Sciatic nerve (tissue), 2 donors: ENCODE results near the gene IPO13. TPM values are rescaled to one million over a fixed set of nuclear protein-coding genes. Genes with fewer than 3 reads are reported as not detected.

Source experiments
- ATAC-seq: fragments of 200-7000 bp; cut with Tn5 transposase; one replicate; pipeline ENCODE4 v1.9.1; 2020; ENCODE audit warnings: mild to moderate bottlenecking, moderate library complexity
- DNase-seq: peaks from one replicate; pipeline ENCODE4 v3.0.0-alpha.2; 2020; ENCODE audit warnings: low spot score
- intact Hi-C: fragments of 100-400 bp; cut with DNase I; formaldehyde crosslinking; loops from one replicate; pipeline ENCODE4 v1.14.2; 2022
- total RNA-seq: library from RNA; stranded (reverse); fragmentation: NEBNext Ultra II Directional; extraction: Animal tissue kit (Norgen Biotek cat#: 25700); gene quantifications from one replicate; pipeline ENCODE4 v1.2.1, GENCODE V29; 2021
- donor health status: DM: no; HTN: no; CAD: no.
- donor health status: DM: no; HTN: no; CAD: no.

Gene IPO13, protein sequence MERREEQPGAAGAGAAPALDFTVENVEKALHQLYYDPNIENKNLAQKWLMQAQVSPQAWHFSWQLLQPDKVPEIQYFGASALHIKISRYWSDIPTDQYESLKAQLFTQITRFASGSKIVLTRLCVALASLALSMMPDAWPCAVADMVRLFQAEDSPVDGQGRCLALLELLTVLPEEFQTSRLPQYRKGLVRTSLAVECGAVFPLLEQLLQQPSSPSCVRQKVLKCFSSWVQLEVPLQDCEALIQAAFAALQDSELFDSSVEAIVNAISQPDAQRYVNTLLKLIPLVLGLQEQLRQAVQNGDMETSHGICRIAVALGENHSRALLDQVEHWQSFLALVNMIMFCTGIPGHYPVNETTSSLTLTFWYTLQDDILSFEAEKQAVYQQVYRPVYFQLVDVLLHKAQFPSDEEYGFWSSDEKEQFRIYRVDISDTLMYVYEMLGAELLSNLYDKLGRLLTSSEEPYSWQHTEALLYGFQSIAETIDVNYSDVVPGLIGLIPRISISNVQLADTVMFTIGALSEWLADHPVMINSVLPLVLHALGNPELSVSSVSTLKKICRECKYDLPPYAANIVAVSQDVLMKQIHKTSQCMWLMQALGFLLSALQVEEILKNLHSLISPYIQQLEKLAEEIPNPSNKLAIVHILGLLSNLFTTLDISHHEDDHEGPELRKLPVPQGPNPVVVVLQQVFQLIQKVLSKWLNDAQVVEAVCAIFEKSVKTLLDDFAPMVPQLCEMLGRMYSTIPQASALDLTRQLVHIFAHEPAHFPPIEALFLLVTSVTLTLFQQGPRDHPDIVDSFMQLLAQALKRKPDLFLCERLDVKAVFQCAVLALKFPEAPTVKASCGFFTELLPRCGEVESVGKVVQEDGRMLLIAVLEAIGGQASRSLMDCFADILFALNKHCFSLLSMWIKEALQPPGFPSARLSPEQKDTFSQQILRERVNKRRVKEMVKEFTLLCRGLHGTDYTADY
- 29.0 TPM for total RNA-seq

DNA sequence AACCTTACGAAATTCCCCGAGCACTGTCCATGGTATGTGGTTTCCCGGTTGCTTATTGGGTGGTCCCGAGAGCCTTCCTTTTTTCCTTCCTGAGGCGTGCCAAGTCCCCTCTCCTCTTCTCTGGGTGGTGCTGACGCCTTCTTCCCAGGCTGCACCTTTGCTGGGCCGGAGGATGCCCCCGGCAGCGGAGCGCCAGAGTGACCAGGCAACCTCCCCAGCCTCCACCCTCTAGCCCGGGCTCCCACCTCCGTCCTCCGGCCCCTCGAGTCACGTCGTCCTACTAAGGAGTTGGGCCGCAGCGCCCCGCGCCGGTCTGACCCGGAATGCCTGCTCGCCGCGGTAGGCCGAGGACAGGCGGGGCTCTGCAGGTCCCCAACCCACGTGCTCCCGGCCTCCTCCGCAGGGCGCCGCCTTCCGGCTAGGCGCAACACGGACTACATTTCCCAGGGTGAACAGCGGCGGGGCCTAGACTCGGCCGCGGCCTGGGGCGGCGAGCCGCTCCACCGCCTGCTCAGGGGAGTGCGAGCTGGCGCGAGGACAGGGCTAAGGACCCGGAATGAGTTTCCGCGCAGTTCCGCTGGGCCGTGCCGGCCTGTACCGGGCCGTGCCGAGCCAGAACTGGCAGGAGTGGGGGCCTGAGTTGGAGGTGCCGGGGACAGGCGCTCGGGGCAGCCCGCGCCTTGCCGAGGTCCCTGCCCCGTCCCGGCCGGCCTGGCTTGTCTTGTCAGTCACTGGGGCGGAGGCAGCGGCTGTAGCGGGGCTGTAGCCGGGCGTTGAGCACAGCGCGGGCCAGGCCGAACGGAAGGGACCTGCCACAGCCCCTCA lies at the start of gene IPO13:
IPO13 (plus strand) TSS at position 715 of the 825 bp plus-strand sequence. CDS start 651 bp downstream, outside the sequence.
- intact Hi-C loops = no loop called here

DNA sequence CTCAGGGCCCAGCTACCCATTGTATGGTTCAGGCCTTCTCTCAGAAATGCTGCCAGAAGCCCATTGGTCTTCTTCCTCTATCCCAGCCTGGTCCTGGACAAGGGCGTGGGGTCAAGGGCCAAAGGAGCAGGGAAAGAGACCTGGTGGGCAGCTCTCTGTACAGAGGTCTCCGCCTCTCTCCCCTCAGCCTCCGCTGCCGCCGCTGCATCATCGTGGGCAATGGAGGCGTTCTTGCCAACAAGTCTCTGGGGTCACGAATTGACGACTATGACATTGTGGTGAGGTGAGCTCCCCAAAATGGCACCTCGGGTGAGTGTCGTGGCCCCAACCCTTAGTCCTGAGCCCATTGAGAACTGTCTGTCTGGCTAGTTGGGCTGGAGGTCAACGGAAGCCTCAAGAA lies 47.8 kb upstream of the IPO13 start:
- DNase-seq (no peak), ATAC-seq (no peak)
- intact Hi-C loops = no loop called here

More for the DNA sequence above, at the start of gene IPO13:
- DNase-seq (peak; percentile 96), ATAC-seq (peak; percentile 98)

DNA sequence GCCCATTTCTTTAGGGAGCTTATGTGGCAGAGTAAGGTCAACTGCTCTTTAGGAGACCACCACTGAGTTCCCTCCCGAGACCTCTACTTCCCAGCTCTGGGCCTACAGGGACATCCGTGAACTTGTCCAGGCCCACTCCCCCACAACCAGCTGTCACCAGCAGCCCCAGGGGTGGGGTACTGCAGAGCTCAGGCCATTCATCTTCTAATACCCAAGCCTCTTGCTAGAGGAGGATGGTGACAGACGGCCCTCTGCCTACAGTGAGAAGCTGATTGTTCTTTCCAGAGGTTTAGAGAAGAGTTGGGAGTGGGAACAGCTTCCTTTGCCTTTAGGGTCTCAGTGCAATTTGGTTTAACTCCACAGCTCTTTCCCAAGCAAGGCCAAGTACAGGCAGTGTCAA lies 46.4 kb upstream of the IPO13 start:
- ATAC-seq (no peak), DNase-seq (no peak)
- intact Hi-C loops = no loop called here

DNA sequence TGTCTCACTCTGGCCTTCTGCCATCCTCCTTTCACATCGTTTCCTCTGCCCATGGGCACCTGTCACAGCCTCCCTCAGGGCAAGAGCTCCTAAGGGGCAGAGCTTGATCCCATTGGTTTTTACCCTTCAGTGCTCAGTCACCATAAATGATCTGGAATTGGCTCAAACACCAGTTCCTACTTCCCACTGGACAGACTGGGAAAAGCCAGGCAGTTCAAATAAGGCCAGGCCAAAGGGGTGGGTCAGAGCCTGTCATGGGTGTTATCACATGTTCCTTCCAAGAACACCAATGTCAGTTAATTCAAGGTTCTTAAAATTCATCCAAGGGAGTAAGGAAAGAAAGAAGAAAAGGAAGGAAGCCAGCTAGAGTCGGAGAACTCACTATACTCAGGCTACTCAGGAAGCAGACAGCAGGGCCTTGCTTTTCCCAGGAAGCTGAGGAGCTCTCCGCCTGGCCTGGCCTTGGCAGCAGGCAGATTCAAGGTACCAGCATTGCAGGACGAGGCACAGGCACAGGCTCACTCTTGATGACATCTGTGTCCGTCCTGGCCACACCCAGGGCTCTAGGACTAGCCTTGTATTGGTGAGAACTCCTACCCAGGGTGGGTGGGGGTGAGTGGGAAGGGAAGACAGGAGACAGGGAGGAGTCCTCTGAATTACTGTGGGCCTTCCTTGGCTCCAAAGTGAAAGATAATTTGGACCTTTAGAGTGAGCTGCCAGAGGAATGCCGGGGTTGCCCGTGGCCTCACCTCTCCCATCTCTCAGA lies 45.4 kb upstream of the IPO13 start:
- DNase-seq = no peak
- intact Hi-C loops = no loop called here
- ATAC-seq = peak; percentile 30

DNA sequence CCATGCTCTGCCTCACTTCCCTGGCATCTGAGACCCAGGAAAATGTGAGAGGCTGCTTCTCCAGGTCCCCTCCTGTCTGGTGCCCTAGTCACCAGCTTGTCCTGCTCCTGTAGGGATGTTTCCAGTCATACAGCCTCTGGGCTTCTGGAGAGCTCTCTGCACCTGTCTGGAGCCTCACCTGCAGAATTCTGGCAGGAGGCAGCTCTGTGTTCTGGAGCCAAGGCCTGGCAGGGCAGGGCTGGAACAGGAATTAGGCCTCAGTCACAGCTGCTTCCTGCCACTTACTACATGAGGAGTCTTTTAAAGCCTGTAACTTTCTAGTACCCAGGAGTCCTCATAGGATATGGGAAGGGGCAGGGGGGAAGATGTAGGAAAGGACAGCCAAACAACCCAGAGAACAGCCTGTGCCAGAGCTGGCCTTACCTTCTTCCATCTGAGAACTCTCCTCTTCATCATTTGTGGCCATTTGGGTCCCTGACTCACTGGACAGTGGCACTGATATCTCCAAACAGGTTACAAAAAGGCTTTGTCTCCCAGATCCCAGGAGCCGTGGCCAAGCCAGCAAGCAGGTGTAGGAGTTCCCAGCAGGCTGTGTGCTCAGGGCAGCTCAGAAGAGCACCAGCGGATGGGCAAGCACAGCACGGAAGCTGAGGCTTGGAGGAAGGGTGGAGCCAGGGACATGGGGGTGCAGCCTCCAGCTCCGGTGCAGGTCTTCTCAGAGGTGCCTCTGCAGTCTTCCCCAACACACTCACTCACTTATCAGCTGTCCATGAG lies 44.5 kb upstream of the IPO13 start:
- no peak for DNase-seq
- no peak for ATAC-seq
- intact Hi-C loops = no loop called here

- no peak for ATAC-seq
- intact Hi-C loops = no loop called here
- DNase-seq = no peak
These were observed 41.8 kb upstream of the IPO13 start for GRCh38 chr1:43904660-43905551.

DNA sequence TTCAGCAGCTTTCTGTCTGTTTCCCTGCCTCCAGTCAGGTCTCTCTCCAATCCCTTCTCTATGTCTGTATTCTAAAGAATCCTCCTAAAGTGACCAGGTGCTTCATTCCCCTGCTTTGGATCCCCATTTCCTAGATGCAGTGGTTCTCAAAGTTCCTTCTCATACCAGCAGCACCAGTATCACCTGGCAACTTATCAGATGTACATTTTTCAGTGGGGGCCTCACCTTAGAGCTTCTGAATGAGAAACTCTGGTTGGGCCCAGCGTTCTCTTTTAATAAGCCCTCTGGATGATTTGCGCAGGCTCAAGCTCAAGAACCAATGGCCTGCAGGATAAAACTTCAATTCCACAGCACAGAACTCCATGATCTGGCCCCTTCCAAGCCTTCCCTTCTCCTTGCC lies 38.5 kb upstream of the IPO13 start:
- intact Hi-C loops = no loop called here
- ATAC-seq = no peak
- DNase-seq = no peak

- no peak for ATAC-seq
- no peak for DNase-seq
- intact Hi-C loops = no loop called here
These were observed 37.9 kb upstream of the IPO13 start for GRCh38 chr1:43908858-43909257.

DNA sequence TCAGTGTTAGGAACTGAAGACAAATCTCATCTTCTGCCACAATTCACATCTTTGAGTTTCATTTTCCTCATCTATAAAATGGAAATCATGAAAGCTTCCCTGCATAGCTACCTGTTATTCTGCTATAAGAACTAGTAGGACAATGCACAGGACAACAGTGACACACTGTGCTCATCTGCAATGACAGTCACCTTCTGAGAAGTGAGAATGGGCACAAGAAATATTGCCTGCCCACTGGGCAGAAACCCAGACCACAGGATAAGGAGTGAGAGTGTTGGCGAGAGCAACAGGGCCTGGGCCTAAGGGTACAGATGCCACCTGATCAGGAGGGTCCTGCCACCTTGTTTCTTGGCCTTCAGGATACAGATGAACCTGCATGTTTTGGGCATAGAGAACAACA lies 36.4 kb upstream of the IPO13 start:
- ATAC-seq = no peak
- intact Hi-C loops = no loop called here

GRCh38 chr1:43912607-43913006 lies 34.1 kb upstream of the IPO13 start:
- DNase-seq = no peak
- peak; percentile 63 for ATAC-seq
- intact Hi-C loops = no loop called here

More for the DNA sequence above, 36.4 kb upstream of the IPO13 start:
- no peak for DNase-seq

- intact Hi-C loops = no loop called here
- ATAC-seq = peak; percentile 28
These were observed 33.7 kb upstream of the IPO13 start for GRCh38 chr1:43913051-43913501.

DNA sequence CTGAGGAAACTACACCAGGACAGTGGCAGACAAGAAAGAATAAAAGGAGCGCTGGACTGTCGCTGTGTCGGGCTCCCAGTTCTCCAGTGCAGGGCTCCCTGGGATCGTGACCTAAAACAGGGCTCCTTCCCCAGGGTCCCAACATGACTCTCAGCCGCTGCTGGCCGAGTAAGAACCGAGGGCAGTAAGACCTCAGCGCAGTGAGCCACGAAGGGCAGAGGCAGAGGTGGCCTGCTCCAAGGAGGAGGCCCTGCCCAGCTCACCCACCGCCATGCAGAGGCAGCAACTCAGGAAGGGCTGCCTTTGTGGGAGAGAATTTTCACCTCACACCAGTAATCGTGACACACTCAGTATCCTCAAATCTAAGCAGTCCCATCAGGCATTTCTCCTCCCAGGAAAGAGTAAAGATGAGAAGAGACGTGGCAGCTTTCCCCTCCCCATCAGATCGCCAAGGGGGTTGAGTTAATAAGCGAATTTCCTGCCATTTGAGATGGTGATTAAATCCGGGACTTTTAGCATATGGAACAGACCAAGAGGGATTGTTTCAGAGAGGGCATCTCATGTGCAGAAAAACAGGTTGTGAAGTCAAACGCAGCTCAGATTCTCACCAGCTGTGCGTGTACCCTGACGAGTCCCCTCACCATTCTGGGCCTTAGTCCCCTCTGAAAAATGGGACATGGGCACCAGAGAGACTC lies 32.9 kb upstream of the IPO13 start:
- peak; percentile 28 for ATAC-seq
- DNase-seq = no peak

More at GRCh38 chr1:43913051-43913501, 33.7 kb upstream of the IPO13 start:
- no peak for DNase-seq

DNA sequence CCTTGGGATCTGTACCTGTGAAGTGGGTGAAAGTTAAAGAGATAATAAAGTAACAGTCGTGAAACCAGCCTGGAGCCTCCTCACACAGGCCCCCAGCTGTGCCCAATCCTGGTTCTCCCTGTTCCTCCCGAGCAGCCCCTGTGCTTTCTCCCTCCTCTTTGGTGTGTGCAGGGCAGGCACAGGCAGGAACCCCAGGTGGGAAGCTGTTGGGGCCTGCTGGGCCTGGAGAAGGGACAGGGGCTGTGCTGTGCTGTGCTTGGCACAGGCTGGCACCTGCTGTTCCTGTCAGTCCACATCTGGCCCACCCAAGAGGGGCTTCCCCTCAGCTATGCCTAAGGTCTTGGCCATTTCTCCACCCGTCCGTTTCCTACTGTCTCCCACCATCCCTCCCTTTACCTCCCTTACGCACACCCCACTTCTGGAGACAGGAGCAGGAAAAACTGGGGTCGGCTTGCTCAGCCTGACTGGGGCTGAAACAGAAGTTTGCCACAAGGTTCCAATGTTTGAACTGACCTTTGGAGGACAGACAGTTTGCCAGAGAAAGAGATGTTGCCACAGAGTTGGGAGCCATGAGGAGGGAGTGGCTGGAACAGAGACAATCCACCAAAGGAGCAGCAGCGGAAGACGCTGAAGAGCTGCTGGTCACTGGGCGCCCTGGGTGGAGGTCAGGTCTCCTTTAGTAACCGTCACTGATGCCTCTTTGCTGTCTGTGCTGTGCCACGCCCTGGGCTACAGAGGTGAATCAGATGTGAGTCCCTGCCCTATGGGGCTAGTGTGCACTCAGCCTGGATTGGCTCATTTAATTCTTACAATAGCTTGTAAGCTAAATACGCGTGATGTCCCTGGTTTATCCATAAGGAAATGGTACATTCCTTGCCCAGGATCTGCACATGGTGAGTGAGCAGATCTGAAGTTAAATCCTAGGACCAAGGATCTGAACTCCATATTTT lies 31.9 kb upstream of the IPO13 start:
- DNase-seq (no peak), ATAC-seq (no peak)

More for the DNA sequence above, 32.9 kb upstream of the IPO13 start:
- intact Hi-C loops = no loop called here

GRCh38 chr1:43919906-43920305 lies 26.8 kb upstream of the IPO13 start:
- intact Hi-C loops = no loop called here
- DNase-seq = no peak
- ATAC-seq = no peak

More for the DNA sequence above, 31.9 kb upstream of the IPO13 start:
- intact Hi-C loops = no loop called here

DNA sequence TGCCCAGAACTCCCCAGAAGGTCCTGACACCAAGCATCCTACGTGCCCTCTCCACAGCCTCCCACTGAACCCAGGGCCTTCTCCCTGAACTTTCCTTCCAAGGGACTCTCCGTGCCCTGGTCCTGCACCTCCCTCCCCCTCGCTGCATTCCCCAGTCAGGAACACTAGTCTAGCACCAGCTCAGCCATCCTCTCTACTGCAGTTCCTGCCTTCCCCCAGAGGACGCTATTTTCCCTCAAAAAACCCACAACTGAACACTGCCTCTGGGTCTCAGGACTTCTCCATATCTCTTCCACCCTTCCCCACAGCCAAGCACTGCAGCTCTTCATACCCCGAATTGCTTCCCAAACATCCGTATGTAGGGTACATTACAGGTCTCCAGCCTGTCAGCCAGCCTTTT lies 25.7 kb upstream of the IPO13 start:
- DNase-seq = no peak
- ATAC-seq = no peak
- intact Hi-C loops = no loop called here
